Activated naive CD8-positive, alpha-beta T cell treated with anti-CD3 and anti-CD28 coated beads, Interleukin-2, amount 50 U/mL, for 24 hours (primary cell): Measurements from ENCODE around the gene VSIR.

Experiments
- ATAC-seq: fragments of 150-1000 bp; cut with Tn5 transposase; one replicate; pipeline ENCODE4 v1.10.0; 2021
- DNase-seq: peaks from one replicate; pipeline ENCODE4 v3.0.0; 2021
- H3K27ac Mint-ChIP-seq: one replicate; pipeline ENCODE4 v1.8.0; 2021; ENCODE audit warnings: mild to moderate bottlenecking, mixed read lengths
- H3K27me3 Mint-ChIP-seq: one replicate; pipeline ENCODE4 v1.8.0; 2021; ENCODE audit warnings: mixed read lengths
- H3K36me3 Mint-ChIP-seq: one replicate; pipeline ENCODE4 v1.8.0; 2021; ENCODE audit warnings: low read depth, mixed read lengths
- H3K4me1 Mint-ChIP-seq: one replicate; pipeline ENCODE4 v1.8.0; 2021; ENCODE audit warnings: mixed read lengths
- H3K4me3 Mint-ChIP-seq: one replicate; pipeline ENCODE4 v1.8.0; 2021; ENCODE audit warnings: mild to moderate bottlenecking, moderate library complexity, mixed read lengths
- H3K9me3 Mint-ChIP-seq: one replicate; pipeline ENCODE4 v1.8.0; 2021; ENCODE audit warnings: mixed read lengths

VSIR gene

DNA sequence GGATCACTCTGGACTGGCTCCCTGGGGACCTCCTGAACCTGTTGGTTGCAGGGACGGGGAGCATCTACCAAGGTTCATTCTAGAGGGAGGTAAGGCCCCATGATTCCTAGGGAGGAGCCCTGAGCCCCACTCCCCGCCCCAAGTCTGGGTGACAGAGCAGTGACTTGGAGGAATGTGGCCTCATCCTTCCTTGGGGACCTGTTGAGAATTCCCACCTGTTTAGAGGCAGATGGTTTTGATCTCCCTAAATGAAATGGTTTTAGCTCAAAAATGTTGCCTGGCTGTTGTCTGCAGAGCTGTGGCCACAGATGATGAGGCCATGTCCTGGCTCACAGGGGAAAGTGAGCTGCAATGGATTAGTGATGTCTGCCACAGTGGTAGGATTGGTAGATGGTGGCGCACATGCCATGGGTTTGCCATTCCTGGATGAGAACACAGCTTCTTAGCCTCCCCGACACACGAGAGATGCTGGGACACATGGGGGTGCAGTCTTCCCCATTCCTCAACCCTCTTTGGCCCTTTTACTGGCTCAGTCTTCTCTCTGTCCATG is 66.0 kb downstream of the VSIR start:
- peaks cover 31% of the 10 kb centered on the region for H3K4me1 Mint-ChIP-seq
- H3K9me3 Mint-ChIP-seq: no peaks in the 10 kb centered on the region
- no peak for ATAC-seq
- H3K4me3 Mint-ChIP-seq: no peak overlapping the region
- H3K27me3 Mint-ChIP-seq: peaks cover 2% of the 10 kb centered on the region
- no peaks in the 10 kb centered on the region for H3K36me3 Mint-ChIP-seq
- DNase-seq: no peak
- H3K27ac Mint-ChIP-seq: no peak overlapping the region

DNA sequence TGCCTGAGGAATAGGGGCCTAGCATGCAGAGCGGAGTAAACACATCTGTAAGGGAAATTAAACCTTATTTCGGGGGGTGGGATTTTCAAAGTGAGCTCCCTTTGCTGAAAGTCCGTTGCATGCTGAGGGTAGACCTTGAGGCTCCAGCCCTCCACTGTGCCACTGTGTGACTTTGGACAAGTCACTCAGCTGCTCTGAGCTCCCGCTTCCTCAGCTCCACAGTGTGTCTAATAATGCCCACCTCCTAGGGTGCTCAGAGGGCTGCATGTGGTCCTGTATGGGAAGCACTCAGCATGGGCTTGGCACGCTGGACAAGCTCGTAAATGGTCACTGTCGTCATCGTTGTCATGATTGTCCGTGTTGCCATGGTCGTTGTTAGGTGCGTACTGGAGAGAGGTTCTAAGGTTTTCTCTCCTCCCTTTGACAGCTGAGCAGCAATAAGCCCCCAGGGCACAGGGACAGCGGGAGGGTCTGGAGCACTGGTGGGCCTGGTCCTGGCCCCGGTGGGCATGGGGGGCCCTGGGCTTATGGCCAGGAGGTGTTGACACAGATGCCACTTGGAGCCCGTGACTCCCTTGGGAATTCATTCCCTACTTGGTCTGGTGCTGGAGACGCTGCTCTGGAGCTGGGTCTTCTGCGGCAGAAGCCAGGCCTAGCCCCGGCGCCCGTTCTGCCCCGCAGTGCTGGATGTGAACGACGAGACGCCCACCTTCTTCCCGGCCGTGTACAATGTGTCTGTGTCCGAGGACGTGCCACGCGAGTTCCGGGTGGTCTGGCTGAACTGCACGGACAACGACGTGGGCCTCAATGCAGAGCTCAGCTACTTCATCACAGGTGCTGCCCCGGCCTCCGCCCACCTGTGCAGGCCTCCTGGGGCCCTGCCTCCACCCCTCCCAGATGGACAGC is 66.9 kb downstream of the VSIR start:
- Mint-ChIP-seq H3K27me3 (peaks cover 2% of the 10 kb centered on the region), H3K9me3 (no peaks in the 10 kb centered on the region), H3K4me1 (peaks cover 22% of the 10 kb centered on the region), H3K4me3 (no peak overlapping the region), H3K27ac (no peak overlapping the region), H3K36me3 (no peaks in the 10 kb centered on the region)
- ATAC-seq (no peak), DNase-seq (no peak)

DNA sequence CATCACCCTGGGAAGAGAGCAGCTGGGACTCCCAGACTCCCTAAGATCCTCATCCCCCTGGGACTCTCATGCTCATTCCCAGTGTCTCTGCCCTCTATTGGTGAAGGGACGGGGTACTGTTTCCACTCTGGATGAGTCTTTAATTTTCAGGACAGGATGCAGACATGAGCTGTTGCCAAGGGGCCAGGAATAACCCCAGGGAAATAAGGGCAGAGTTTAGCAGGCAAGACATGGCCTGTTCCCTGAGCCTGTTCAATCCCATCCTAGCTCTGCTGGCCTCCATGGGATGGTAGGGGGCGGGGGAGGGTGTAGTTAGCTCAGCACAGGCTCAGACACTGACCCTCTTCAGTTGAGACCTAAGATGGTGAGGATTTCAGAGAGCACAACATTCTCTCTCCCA is 67.7 kb downstream of the VSIR start:
- H3K27ac Mint-ChIP-seq: no peak overlapping the region
- H3K4me3 Mint-ChIP-seq: no peak overlapping the region
- no peaks in the 10 kb centered on the region for H3K36me3 Mint-ChIP-seq
- H3K27me3 Mint-ChIP-seq: peaks cover 2% of the 10 kb centered on the region
- no peaks in the 10 kb centered on the region for H3K9me3 Mint-ChIP-seq
- H3K4me1 Mint-ChIP-seq: peaks cover 23% of the 10 kb centered on the region
- ATAC-seq (no peak), DNase-seq (no peak)

DNA sequence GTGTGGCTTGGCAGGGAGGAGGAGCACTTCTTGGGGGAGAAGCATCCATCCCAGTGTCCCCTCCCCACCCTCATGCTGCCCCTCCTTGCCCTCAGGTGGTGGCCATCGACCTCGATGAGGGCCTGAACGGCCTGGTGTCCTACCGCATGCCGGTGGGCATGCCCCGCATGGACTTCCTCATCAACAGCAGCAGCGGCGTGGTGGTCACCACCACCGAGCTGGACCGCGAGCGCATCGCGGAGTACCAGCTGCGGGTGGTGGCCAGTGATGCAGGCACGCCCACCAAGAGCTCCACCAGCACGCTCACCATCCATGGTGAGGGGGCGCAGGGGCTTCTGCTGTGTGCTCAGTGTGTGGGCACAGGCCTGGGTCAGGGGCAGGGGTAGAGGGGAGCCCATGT is 68.5 kb downstream of the VSIR start:
- peaks cover 2% of the 10 kb centered on the region for H3K27me3 Mint-ChIP-seq
- no peak for DNase-seq
- H3K9me3 Mint-ChIP-seq: no peaks in the 10 kb centered on the region
- no peak overlapping the region for H3K4me3 Mint-ChIP-seq
- H3K36me3 Mint-ChIP-seq: no peaks in the 10 kb centered on the region
- no peak for ATAC-seq
- H3K4me1 Mint-ChIP-seq: peaks cover 23% of the 10 kb centered on the region
- H3K27ac Mint-ChIP-seq: no peak overlapping the region

DNA sequence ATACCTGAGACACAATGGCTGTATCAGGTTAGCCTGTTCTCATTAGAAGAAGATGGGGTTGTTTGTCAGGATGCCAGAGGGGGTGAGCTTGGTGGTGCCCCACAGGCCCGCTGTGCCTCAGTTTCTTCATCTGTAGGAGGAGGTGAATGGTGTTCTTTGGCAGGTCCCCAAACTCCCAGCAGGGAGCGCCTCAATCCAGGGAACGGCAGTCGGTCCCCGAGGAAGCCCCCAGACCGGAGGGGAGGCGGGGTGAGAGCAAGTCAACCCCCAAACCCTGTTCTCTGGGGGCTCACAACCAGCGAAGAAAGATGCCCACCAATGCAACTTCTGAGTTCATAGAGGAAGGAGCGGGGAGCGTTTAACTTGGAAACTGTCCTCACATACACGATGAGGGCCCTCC is 69.7 kb downstream of the VSIR start:
- H3K9me3 Mint-ChIP-seq: no peaks in the 10 kb centered on the region
- ATAC-seq (no peak), DNase-seq (no peak)
- no peak overlapping the region for H3K4me3 Mint-ChIP-seq
- peaks cover 2% of the 10 kb centered on the region for H3K27me3 Mint-ChIP-seq
- peaks cover 26% of the 10 kb centered on the region for H3K4me1 Mint-ChIP-seq
- H3K27ac Mint-ChIP-seq: no peak overlapping the region
- H3K36me3 Mint-ChIP-seq: no peaks in the 10 kb centered on the region

DNA sequence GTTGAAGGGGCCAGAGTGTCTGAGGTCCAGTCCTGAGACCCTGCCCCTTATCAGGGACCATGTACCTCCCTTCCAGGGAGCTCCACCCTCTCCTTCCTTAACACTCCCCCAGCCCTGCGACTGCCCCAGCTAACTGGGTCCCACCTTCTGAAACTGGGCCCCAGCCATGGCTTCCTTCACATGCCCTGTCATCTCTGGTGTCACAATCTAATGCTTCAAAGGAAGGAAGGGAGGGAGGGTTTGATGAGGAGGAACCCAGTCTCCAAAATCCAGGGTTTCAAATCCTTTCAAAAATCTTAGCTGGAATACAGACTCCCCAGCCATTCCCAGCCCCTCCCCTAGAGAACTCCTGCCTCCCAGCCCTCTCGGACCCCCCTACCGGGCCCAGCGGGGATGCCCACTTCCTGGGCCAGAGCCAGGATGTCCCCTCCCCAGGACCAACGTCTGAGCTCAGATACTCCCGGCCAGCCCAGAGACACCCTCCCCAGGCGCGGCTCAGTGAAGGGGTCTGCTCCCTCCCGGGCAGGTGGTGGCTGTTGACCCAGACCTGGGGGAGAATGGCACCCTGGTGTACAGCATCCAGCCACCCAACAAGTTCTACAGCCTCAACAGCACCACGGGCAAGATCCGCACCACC is 71.7 kb downstream of the VSIR start:
- H3K4me1 Mint-ChIP-seq: peaks cover 32% of the 10 kb centered on the region
- H3K27ac Mint-ChIP-seq: no peak overlapping the region
- H3K9me3 Mint-ChIP-seq: no peaks in the 10 kb centered on the region
- H3K27me3 Mint-ChIP-seq: peaks cover 2% of the 10 kb centered on the region
- no peak overlapping the region for H3K4me3 Mint-ChIP-seq
- ATAC-seq (no peak), DNase-seq (no peak)
- no peaks in the 10 kb centered on the region for H3K36me3 Mint-ChIP-seq

DNA sequence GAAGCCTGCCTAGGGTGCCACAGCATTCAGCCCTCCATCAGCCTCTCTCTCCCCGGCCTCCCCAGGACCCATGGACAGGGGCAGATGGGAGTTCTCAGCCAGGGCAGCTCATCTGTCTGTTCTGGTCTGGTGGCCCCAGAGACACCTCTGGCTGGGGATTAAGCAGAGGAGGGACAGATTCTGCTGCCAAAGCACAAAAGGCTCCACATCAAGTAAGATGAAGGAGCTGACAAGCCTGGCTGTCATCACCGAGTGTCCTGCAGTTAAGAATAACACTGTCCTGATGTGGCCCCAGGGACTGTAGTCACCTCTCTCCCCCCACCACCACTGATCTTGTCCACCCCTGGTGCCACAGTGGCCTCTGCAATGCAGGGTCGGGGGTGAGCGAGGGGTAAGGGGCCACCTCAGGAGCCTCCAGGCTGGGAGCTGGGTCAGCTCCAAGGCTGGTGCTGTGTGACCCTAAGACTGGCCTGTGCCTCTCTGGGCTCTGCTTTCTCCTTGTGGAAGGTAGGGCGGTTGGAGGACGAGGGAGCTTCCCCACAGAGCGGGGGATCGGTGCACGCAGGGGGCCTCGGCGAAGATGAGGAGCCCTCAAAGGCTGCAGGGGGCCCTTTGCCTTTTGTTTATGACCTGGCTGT is 72.5 kb downstream of the VSIR start:
- peaks cover 37% of the 10 kb centered on the region for H3K4me1 Mint-ChIP-seq
- no peaks in the 10 kb centered on the region for H3K36me3 Mint-ChIP-seq
- no peak for ATAC-seq
- no peak for DNase-seq
- H3K4me3 Mint-ChIP-seq: no peak overlapping the region
- peaks cover 2% of the 10 kb centered on the region for H3K27me3 Mint-ChIP-seq
- no peaks in the 10 kb centered on the region for H3K9me3 Mint-ChIP-seq
- H3K27ac Mint-ChIP-seq: no peak overlapping the region

DNA sequence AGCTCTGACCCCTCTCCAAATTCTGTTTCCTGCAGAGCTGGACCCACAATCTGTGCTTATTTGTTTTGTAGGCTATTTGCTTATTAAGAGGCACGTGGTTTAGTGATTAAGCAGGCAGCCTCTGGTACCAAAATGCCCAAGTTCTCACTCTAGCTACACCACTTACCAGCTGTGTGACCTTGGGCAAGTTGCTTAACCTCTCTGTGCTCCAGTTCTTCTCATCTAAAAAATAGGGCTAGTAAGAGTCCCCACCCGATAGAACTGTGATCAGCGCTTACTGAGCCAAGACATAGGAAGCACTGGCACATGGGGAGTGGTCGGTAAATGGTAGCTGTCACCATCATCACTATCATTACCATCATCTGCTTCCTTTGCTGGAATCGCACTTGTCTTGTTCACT is 74.6 kb downstream of the VSIR start:
- peak overlapping the region; percentile 46 for H3K4me3 Mint-ChIP-seq
- no peaks in the 10 kb centered on the region for H3K36me3 Mint-ChIP-seq
- H3K27ac Mint-ChIP-seq: peak overlapping the region; percentile 81
- H3K4me1 Mint-ChIP-seq: peaks cover 54% of the 10 kb centered on the region
- DNase-seq: no peak
- peak; percentile 6 for ATAC-seq
- no peaks in the 10 kb centered on the region for H3K9me3 Mint-ChIP-seq
- peaks cover 2% of the 10 kb centered on the region for H3K27me3 Mint-ChIP-seq

DNA sequence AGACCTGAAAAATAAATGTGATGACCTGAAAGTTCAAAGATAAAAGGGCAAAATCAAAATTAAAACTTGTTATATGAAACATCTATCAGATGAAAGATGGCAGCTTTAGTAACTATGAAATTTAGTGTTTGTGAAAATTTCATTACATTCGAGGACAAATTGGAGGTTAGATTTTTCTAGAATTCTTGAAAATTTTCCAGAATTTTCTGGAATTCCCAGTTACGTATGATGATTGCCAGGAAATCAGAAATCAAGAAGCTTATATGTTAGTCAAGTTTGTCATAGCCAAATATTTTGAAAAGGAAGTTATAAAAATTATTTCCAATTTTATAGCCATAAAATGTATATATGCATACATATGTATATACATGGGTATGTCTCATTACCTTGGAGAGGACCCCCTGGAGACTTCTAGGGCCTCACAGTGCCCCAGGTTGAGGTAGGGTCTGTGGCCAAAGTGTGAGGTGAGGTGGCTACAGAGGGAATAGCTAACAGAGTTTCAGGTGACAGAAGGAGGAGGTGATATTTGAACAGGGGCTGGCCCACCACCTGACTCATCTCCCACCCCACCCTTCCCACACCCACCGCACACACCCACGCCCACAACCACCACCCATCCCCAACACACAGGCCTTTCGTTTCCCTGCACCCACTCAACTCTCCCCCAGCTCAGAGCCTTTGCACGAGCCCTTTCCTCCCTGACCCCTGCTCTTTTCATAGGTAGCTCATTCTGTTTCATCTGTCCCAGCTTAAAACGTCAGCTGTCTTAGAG is 75.2 kb downstream of the VSIR start:
- peak; percentile 78 for DNase-seq
- Mint-ChIP-seq H3K4me3 (peak overlapping the region; percentile 46), H3K4me1 (peaks cover 58% of the 10 kb centered on the region), H3K27me3 (peaks cover 2% of the 10 kb centered on the region), H3K9me3 (no peaks in the 10 kb centered on the region), H3K27ac (peak overlapping the region; percentile 81), H3K36me3 (no peaks in the 10 kb centered on the region)
- ATAC-seq: peak; percentile 71
